Tibial nerve (tissue), 4 donors: ENCODE results near the gene TSC22D1. TPM values are rescaled to one million over a fixed set of nuclear protein-coding genes. Genes with fewer than 3 reads are reported as not detected.

Experiments used
- DNase-seq, 2 donors: peaks; one replicate each; pipeline ENCODE4 v3.0.0-alpha.2; 2019; ENCODE audit warnings: low spot score in 2 of 2
- H3K27ac ChIP-seq, 4 donors: fragments of 200-600 bp; sonication (generic) in 3 of 4; one replicate each; pipeline ENCODE4 v1.5.1; 2017 to 2019; ENCODE audit warnings: mild to moderate bottlenecking in 1 of 4
- H3K27me3 ChIP-seq, 2 donors: fragments of 200-600 bp; sonication (generic) in 1 of 2; one replicate each; pipeline versions ENCODE4 v1.5.1 to v1.6.0; 2017 to 2019
- H3K36me3 ChIP-seq, 3 donors: fragments of 200-600 bp; sonication (generic); one replicate each; pipeline ENCODE4 v1.5.1; 2018 to 2019
- H3K4me1 ChIP-seq, 4 donors: fragments of 200-600 bp; sonication (generic) in 3 of 4; one replicate each; pipeline ENCODE4 v1.5.1; 2017 to 2019
- H3K4me3 ChIP-seq, 4 donors: fragments of 200-600 bp; sonication (generic) in 3 of 4; one replicate each; pipeline ENCODE4 v1.5.1; 2017 to 2019; ENCODE audit warnings: mild to moderate bottlenecking in 1 of 4, moderate library complexity in 1 of 4
- H3K9me3 ChIP-seq, 4 donors: fragments of 200-600 bp; sonication (generic) in 3 of 4; one replicate each; pipeline ENCODE4 v1.5.1; 2017 to 2019
- CTCF ChIP-seq, 5 experiments: fragments of 200-600 bp in 3 of 5; fragments of 450-650 bp in 2 of 5; sonication (generic) in 3 of 5; IDR thresholded peaks; one replicate each; pipeline ENCODE4 v1.5.1; 2016 to 2019; ENCODE audit warnings: antibody characterized with exemption in 5 of 5, mild to moderate bottlenecking in 3 of 5, moderate library complexity in 2 of 5
- EP300 ChIP-seq, 2 donors: sonication (generic); formaldehyde crosslinking; IDR thresholded peaks; one replicate each; pipeline ENCODE4 v1.6.1; 2017; ENCODE audit warnings: antibody characterized with exemption in 2 of 2, mild to moderate bottlenecking in 1 of 2
- POLR2A ChIP-seq, 2 donors: fragments of 450-650 bp; IDR thresholded peaks; one replicate each; pipeline ENCODE4 v1.6.1; 2017; ENCODE audit warnings: antibody characterized with exemption in 2 of 2, mild to moderate bottlenecking in 2 of 2, moderate library complexity in 2 of 2
- WGBS, 2 donors: methylation state at CpG; one replicate each; pipeline ENCODE4 v1.1.5; 2018; 5-methylcytosine and 5-hydroxymethylcytosine counted together
- total RNA-seq, 4 donors: library from RNA; depleted of rRNA; stranded (reverse); fragments of >200 nt; gene quantifications; one replicate each; pipeline ENCODE4 v1.1.0, GENCODE V29; 2016

Gene TSC22D1
- total RNA-seq, 4 donors from 2014 or later: 203 to 334 (median 213) TPM

GRCh38 chr13:44574466-44574855 is 1.7 kb downstream of the TSC22D1 start:
- H3K4me3 ChIP-seq: no peak overlapping the region
- peaks cover 0 to 51% (median 22%) of the 10 kb centered on the region in 4 donors for H3K4me1 ChIP-seq
- TF ChIP-seq POLR2A (IDR thresholded peaks at IDR 0.05) (no peak), CTCF (IDR thresholded peaks at IDR 0.05) (no peak), EP300 (IDR thresholded peaks at IDR 0.05) (no peak)
- H3K36me3 ChIP-seq: no peaks in the 10 kb centered on the region
- WGBS, 2 donors: 68 to 70% methylated on average over 1 of the region's 1 CpG
- H3K27ac ChIP-seq: no peak overlapping the region
- no peaks in the 10 kb centered on the region for H3K9me3 ChIP-seq
- DNase-seq: no peak
- H3K27me3 ChIP-seq: no peaks in the 10 kb centered on the region

GRCh38 chr13:44573790-44574465 is 2.2 kb downstream of the TSC22D1 start:
- no peak for DNase-seq
- no peaks in the 10 kb centered on the region for H3K27me3 ChIP-seq
- no peak overlapping the region for H3K27ac ChIP-seq
- no peaks in the 10 kb centered on the region for H3K9me3 ChIP-seq
- H3K36me3 ChIP-seq: no peaks in the 10 kb centered on the region
- H3K4me1 ChIP-seq: peaks cover 0 to 51% (median 22%) of the 10 kb centered on the region in 4 donors
- H3K4me3 ChIP-seq: no peak overlapping the region
- TF ChIP-seq EP300 (IDR thresholded peaks at IDR 0.05) (no peak), CTCF (IDR thresholded peaks at IDR 0.05) (peak in 1 of 5 experiments; percentile 22), POLR2A (IDR thresholded peaks at IDR 0.05) (no peak)
- WGBS, 2 donors: 91 to 93% methylated on average over 3 to 4 of the region's 4 CpGs

- Histone ChIP-seq H3K4me1 (peaks cover 0 to 44% (median 19%) of the 10 kb centered on the region in 4 donors), H3K4me3 (no peak overlapping the region), H3K36me3 (no peaks in the 10 kb centered on the region), H3K27me3 (no peaks in the 10 kb centered on the region), H3K9me3 (no peaks in the 10 kb centered on the region), H3K27ac (no peak overlapping the region)
- no peak for DNase-seq
- no peak for TF ChIP-seq POLR2A (IDR thresholded peaks at IDR 0.05)
- TF ChIP-seq EP300 (IDR thresholded peaks at IDR 0.05): no peak
- no peak for TF ChIP-seq CTCF (IDR thresholded peaks at IDR 0.05)
- 88 to 91% methylated on average over 7 of the region's 7 CpGs for whole genome bisulfite sequencing, 2 donors
These were observed 3.1 kb downstream of the TSC22D1 start for GRCh38 chr13:44573071-44573470.

- Histone ChIP-seq H3K9me3 (no peaks in the 10 kb centered on the region), H3K36me3 (no peaks in the 10 kb centered on the region), H3K4me3 (no peak overlapping the region), H3K27ac (no peak overlapping the region), H3K27me3 (no peaks in the 10 kb centered on the region), H3K4me1 (peaks cover 0 to 7% (median 2%) of the 10 kb centered on the region in 4 donors)
- no peak for DNase-seq
- no peak for TF ChIP-seq POLR2A (IDR thresholded peaks at IDR 0.05)
- TF ChIP-seq CTCF (IDR thresholded peaks at IDR 0.05): no peak
- TF ChIP-seq EP300 (IDR thresholded peaks at IDR 0.05): no peak
These were observed 9.5 kb downstream of the TSC22D1 start for GRCh38 chr13:44566601-44567000.

- no peak for DNase-seq
- Histone ChIP-seq H3K4me3 (no peak overlapping the region), H3K27me3 (no peaks in the 10 kb centered on the region), H3K27ac (no peak overlapping the region), H3K9me3 (no peaks in the 10 kb centered on the region), H3K36me3 (no peaks in the 10 kb centered on the region), H3K4me1 (peaks cover 0 to 9% (median 3%) of the 10 kb centered on the region in 4 donors)
- 82 to 86% methylated on average over 3 of the region's 3 CpGs for WGBS, 2 donors
- no peak for TF ChIP-seq POLR2A (IDR thresholded peaks at IDR 0.05)
- no peak for TF ChIP-seq CTCF (IDR thresholded peaks at IDR 0.05)
- TF ChIP-seq EP300 (IDR thresholded peaks at IDR 0.05): no peak
These were observed 10.2 kb downstream of the TSC22D1 start for GRCh38 chr13:44565881-44566280.
